Adrenal gland (tissue), 12 donors: ENCODE results near the gene FAM83E. TPM values are rescaled to one million over a fixed set of nuclear protein-coding genes. Genes with fewer than 3 reads are reported as not detected.

Experiments used
- DNase-seq, 7 donors: peaks; one replicate each; pipeline ENCODE4 v3.0.0-alpha.2; 2019 to 2020
- H3K27ac ChIP-seq, 5 donors: fragments of 200-600 bp; sonication (generic) in 4 of 5; 1 replicate in 3 of 5; 2 replicates in 2 of 5; pipeline versions ENCODE4 v1.5.1 to v1.8.0; 2016 to 2020; ENCODE audit warnings: mild to moderate bottlenecking in 1 of 5
- H3K27me3 ChIP-seq: fragments of 200-600 bp; 2 replicates; pipeline ENCODE4 v1.8.0; 2021
- H3K36me3 ChIP-seq, 2 donors: fragments of 200-600 bp; replicated peaks in 1 of 2; 1 replicate in 1 of 2; 2 replicates in 1 of 2; pipeline versions ENCODE4 v1.5.1 to v1.8.0; 2018 to 2022
- H3K4me1 ChIP-seq, 2 donors: fragments of 200-600 bp; replicated peaks in 1 of 2; 1 replicate in 1 of 2; 2 replicates in 1 of 2; pipeline versions ENCODE4 v1.5.1 to v1.8.0; 2018 to 2021
- H3K4me3 ChIP-seq, 4 donors: fragments of 200-600 bp; sonication (generic) in 3 of 4; one replicate each; pipeline ENCODE4 v1.5.1; 2016 to 2018
- H3K9me3 ChIP-seq, 3 donors: fragments of 200-600 bp; sonication (generic) in 1 of 3; replicated peaks in 1 of 3; 1 replicate in 2 of 3; 2 replicates in 1 of 3; pipeline versions ENCODE4 v1.5.1 to v1.8.0; 2016 to 2021
- POLR2A ChIP-seq, 2 donors: fragments of 450-650 bp; IDR thresholded peaks; one replicate each; pipeline ENCODE4 v1.6.1; 2017; ENCODE audit warnings: antibody characterized with exemption in 2 of 2, mild to moderate bottlenecking in 2 of 2, moderate library complexity in 1 of 2
- WGBS, 4 donors: extraction: QIAGEN DNeasy Blood & Tissue Kit in 2 of 4; methylation state at CpG; one replicate each; pipeline versions ENCODE4 v1.1.5 to v1.1.7; 2013 to 2017; 5-methylcytosine and 5-hydroxymethylcytosine counted together
- intact Hi-C, 2 donors: fragments of 100-400 bp; cut with DNase I; formaldehyde crosslinking; loops; one replicate each; pipeline versions ENCODE4 v1.14.1 to v1.15.0; 2022 to 2023
- polyA plus RNA-seq, 3 donors: library from polyadenylated mRNA; stranded (reverse); fragments of 200-250 nt in 2 of 3; fragments of 350-450 nt in 1 of 3; fragmentation: Illumina TruSeq in 1 of 3; extraction: RNeasy Lipid Tissue Mini Kit (QIAGEN cat#74804) in 1 of 3; gene quantifications; one replicate each; pipeline ENCODE4 v1.2.3, GENCODE V29; 2013 to 2014
- total RNA-seq, 9 donors: library from RNA; depleted of rRNA in 4 of 9; stranded (reverse); fragments of >200 nt in 4 of 9; fragments of 120-200 nt in 1 of 9; fragmentation: NEBNext Ultra II Directional in 1 of 9; extraction: Animal tissue kit (Norgen Biotek cat#: 25700) in 1 of 9; gene quantifications; one replicate each; pipeline versions ENCODE4 v1.1.0 to v1.2.4, GENCODE V29; 2013 to 2023
- TF ChIP-seq, protein P1 (sequence below), 6 experiments: fragments of 450-650 bp in 4 of 6; fragments of 200-600 bp in 2 of 6; sonication (generic) in 1 of 6; IDR thresholded peaks; 1 replicate in 5 of 6; 2 replicates in 1 of 6; pipeline versions ENCODE4 v1.5.1 to v1.8.0; 2016 to 2021; ENCODE audit warnings: antibody characterized with exemption in 6 of 6, mild to moderate bottlenecking in 2 of 6, moderate library complexity in 1 of 6
- donor health status: healthy with polysubstance abuse.
- donor health status: Bipolar disorder and iron deficiency.
- donor health status: DM: yes; HTN: yes; CAD: no.
- donor health status: DM: no; HTN: no; CAD: no.
- donor health status: DM: no; HTN: no; CAD: no.
- donor health status: DM: yes; HTN: yes; CAD: no.

Gene FAM83E
- total and polyA plus RNA-seq, 12 donors: 0.17 to 1.6 (median 0.49) TPM; not detected in 8

DNA sequence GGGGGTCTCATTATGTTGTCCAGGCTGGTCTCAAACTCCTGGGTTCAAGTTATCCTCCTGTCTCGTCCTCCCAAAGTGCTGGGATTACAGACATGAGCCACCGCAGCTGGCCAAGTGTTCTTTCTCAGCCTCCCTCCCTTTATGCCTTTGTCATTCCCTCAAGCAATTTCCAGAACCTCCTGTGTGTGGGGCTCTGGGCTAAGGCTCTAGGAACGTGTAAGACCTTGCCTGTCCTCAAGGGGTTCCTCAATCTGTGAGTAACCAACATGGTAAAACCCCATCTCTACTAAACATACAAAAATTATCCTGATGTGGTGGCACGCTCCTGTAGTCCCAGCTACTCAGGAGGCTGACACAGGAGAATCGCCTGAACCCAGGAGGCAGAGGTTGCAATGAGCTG, 23.9 kb downstream of the FAM83E start:
- peaks cover 0 to 8% of the 10 kb centered on the region in 2 donors for H3K4me1 ChIP-seq
- H3K36me3 ChIP-seq: no peaks in the 10 kb centered on the region
- H3K27ac ChIP-seq: no peak overlapping the region
- intact Hi-C loops: no loop called here
- H3K4me3 ChIP-seq: no peak overlapping the region
- DNase-seq: no peak
- TF ChIP-seq, protein P1, sequence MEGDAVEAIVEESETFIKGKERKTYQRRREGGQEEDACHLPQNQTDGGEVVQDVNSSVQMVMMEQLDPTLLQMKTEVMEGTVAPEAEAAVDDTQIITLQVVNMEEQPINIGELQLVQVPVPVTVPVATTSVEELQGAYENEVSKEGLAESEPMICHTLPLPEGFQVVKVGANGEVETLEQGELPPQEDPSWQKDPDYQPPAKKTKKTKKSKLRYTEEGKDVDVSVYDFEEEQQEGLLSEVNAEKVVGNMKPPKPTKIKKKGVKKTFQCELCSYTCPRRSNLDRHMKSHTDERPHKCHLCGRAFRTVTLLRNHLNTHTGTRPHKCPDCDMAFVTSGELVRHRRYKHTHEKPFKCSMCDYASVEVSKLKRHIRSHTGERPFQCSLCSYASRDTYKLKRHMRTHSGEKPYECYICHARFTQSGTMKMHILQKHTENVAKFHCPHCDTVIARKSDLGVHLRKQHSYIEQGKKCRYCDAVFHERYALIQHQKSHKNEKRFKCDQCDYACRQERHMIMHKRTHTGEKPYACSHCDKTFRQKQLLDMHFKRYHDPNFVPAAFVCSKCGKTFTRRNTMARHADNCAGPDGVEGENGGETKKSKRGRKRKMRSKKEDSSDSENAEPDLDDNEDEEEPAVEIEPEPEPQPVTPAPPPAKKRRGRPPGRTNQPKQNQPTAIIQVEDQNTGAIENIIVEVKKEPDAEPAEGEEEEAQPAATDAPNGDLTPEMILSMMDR (IDR thresholded peaks at IDR 0.05): no peak
- TF ChIP-seq POLR2A (IDR thresholded peaks at IDR 0.05): no peak
- no peaks in the 10 kb centered on the region for H3K27me3 ChIP-seq
- 78 to 92% (median 90%) methylated on average over 3 to 5 of the region's 5 CpGs for WGBS, 4 donors
- H3K9me3 ChIP-seq: no peaks in the 10 kb centered on the region

DNA sequence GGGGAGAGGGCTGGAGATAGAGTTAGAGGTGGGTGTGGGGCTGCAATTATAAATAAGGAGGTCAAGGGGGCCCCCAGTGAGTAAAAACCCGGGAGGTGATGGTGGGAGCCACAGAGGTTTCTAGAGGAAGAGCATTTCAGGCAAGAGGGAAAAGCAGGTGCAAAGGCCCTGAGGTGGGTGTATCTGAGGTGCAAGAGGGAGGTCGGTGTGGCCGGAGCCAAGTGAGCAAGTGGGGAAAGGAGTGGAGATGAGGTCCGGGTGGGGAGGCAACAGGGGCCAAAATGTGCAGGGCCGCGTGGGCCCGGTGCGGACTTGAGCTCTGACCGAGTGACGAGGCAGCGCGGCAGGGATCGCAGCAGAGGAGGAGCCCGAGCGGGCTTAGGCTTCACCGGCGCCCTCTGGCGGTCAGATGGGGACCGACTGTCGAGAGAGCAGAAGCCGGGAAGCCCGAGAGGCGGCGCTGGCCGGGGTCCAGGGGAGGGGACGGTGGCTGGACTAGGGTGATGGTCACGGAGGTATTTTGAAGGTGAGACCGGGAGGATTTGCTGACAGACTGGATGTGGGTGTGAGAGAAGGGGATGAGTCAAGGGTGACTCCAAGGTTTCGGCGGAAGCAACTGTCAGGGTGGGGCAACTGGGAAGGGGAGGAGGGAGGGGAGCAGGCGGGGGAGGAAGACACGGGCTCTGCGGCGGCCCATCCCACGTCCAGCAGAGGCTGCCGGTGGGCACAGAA, 26.0 kb downstream of the FAM83E start:
- H3K4me1 ChIP-seq: peaks cover 0 to 11% of the 10 kb centered on the region in 2 donors
- WGBS, 4 donors: 3 to 12% (median 5%) methylated on average over 12 to 36 of the region's 36 CpGs
- intact Hi-C loops: loop anchor here in 1 of 2 donors (5.0 to 10.0 kb wide), 2 partner anchors 82 to 274 kb away; no protein-coding TSS in a partner anchor
- no peaks in the 10 kb centered on the region for H3K27me3 ChIP-seq
- H3K9me3 ChIP-seq: no peaks in the 10 kb centered on the region
- peak overlapping the region in 3 of 5 donors; percentile 5 to 73 (median 20) for H3K27ac ChIP-seq
- H3K4me3 ChIP-seq: peak overlapping the region in 2 of 4 donors; percentile 17 to 46
- TF ChIP-seq POLR2A (IDR thresholded peaks at IDR 0.05): peak in 1 of 2 donors; percentile 14
- TF ChIP-seq, protein P1 (IDR thresholded peaks at IDR 0.05): peak; percentile 85 to 97 (median 96)
- peak; percentile 88 to 95 (median 92) for DNase-seq
- no peaks in the 10 kb centered on the region for H3K36me3 ChIP-seq

DNA sequence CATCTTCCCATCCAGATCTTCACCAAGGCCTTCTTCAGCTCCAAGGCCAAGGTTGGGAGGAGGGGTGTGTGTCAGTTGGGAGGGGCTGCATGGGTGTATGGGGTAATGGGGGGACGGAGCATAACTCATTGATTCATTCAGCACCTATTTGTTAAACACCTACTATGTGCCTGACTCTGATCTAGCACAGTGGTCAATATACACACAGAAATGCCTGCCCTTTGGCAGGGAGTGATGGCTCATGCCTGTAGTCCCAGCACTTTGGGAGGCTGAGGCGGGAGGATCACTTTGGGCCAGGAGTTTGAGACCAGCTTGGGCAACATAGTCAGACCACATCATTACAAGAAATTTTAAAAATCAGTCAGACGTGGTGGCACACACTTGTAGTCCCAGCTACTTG, 27.5 kb downstream of the FAM83E start:
- Histone ChIP-seq H3K9me3 (no peaks in the 10 kb centered on the region), H3K27ac (no peak overlapping the region), H3K4me3 (no peak overlapping the region), H3K36me3 (no peaks in the 10 kb centered on the region), H3K27me3 (no peaks in the 10 kb centered on the region), H3K4me1 (peaks cover 0 to 12% of the 10 kb centered on the region in 2 donors)
- no peak for DNase-seq
- WGBS, 4 donors: 50 to 66% (median 62%) methylated on average over 1 to 3 of the region's 3 CpGs
- TF ChIP-seq, protein P1 (IDR thresholded peaks at IDR 0.05): no peak
- TF ChIP-seq POLR2A (IDR thresholded peaks at IDR 0.05): no peak
- intact Hi-C loops: loop anchor here in 1 of 2 donors (5.0 to 10.0 kb wide), 2 partner anchors 80 to 273 kb away; no protein-coding TSS in a partner anchor

- Histone ChIP-seq H3K9me3 (no peaks in the 10 kb centered on the region), H3K27ac (no peak overlapping the region), H3K36me3 (no peaks in the 10 kb centered on the region), H3K4me1 (peaks cover 0 to 4% of the 10 kb centered on the region in 2 donors), H3K4me3 (no peak overlapping the region), H3K27me3 (no peaks in the 10 kb centered on the region)
- WGBS, 4 donors: 61 to 69% (median 66%) methylated on average over 2 of the region's 2 CpGs
- no peak for TF ChIP-seq POLR2A (IDR thresholded peaks at IDR 0.05)
- TF ChIP-seq, protein P1 (IDR thresholded peaks at IDR 0.05): no peak
- intact Hi-C loops: loop anchor here (5.0 to 10.0 kb wide), 2 partner anchors 75 to 267 kb away; no protein-coding TSS in a partner anchor
- no peak for DNase-seq
These were observed 32.7 kb downstream of the FAM83E start for GRCh38 chr19:48582168-48582567.
